ENCODE results near the gene FLVCR1.
"Not testable (repeated sequence)": the region's sequence is repeated elsewhere in the genome, so short reads cannot be mapped to it uniquely, and the experiment has no call there.

FLVCR1 gene

DNA sequence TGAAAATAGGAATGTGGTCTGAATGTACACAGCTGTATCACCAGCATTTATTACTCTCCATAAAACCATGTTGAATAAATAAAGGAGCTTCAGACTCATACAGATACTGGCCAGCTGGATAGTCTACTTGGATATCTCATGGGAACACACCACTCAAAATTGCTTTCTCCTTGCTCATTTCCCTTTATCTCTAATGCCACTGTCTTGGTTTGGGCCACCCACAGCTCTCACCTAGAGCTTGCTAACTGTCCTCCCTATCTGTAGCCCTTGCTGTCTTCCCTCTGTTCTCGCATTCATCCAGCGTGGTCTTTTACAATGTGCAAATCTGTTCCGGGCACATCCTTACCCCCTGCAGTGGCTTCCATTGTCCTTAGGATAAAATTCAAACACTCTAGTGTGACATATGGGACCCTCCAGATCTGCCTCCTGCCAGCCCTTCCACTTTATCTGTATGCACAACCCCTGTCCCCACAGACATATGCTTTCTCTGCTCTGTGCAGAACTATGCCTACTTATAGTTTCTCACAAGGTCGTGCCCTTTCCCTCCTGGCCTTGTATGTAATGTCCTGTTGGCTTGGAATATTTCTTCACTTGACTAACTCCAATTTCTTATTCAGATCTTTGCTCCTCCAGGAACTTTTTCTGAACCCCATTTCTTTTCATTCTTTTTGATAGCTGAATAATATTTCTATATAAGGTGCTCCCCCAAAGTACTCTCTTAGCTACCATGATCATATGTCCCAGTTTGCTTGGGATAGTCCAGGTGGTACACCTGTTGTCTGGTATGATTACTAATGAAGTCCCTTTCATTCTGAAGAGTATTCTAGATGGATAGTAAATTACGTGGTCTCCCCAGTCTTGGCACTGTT lies 2.9 kb downstream of the FLVCR1 start:
- no peak for DNase-seq

DNA sequence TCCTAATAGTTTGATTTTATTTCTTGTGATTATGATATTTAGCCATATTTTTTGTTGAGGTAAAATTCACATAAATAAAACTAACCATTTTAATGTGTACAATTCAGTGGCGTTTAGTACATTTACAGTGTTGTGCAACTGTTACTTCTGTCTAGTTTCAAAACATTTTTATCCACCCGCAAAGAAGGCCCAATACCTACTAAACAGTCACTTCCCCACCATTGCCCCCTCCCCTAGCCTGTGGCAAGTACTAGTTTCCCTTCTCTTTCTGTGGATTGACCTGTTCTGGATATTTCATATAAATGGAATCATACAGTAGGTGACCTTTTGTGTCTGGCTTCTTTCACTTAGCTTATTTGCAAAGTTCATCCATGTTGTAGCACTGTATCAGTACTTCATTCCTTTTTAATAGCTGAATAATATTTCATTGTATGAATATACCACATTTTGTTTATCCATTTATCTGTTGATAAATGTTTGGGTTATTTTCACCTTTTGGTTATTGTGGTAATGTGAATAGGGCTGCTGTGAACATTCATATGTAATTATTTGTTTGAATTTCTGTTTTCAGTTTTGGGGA lies 4.1 kb downstream of the FLVCR1 start:
- no peak for DNase-seq

DNA sequence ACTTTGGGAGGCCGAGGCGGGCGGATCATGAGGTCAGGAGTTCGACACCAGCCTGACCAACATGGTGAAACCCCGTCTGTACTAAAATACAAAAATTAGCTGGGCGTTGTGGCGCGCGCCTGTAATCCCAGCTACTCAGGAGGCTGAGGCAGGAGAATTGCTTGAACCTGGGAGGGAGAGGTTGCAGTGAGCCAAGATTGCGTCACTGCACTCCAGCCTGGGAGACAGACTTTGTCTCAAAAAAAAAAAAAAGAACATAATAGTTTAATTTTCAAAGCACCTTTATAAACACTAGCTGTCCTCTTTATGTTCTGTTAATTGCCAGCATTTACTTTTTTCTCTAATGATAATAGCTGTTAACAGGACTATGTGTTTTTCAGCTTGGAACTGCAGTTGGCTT lies 5.3 kb downstream of the FLVCR1 start:
- DNase-seq: not testable (repeated sequence)

DNA sequence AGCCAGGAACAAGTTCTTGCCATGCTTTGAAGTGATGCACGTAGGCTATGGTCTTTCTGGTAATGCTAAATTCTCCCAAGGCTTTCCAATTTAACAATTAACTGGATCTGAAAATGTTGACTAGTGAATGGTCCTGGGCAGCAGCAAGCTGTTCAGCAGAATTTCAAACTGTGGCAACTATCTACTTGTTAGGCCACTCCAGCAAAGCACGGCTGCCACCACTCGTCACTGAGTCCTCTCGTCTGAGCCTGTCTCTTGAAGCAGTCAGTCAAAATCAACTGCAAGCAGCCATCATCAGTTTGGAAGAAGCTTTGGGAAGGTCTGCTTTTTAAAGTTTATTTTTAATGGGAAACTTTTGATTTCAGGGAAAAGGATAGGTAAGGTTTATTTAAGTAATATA lies 6.1 kb downstream of the FLVCR1 start:
- no peak for DNase-seq

DNA sequence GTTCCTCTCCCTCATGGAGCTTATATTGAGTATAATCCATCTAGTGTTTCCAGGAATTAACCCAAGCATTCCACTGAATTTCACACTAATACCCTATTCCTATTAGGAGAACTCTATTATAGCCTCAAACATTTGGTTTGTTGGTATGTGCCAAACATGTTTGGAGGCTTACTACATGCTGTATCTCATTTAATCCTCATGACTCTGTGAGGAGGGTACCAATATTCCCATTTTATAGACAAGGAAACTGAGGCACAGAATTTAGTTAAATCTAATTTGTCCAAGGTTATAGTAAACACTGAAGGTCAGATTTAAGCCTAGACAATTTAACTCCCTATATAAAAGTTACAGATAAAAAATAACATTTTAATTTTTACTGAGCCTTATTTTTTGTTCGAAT lies 9.1 kb downstream of the FLVCR1 start:
- no peak for DNase-seq

DNA sequence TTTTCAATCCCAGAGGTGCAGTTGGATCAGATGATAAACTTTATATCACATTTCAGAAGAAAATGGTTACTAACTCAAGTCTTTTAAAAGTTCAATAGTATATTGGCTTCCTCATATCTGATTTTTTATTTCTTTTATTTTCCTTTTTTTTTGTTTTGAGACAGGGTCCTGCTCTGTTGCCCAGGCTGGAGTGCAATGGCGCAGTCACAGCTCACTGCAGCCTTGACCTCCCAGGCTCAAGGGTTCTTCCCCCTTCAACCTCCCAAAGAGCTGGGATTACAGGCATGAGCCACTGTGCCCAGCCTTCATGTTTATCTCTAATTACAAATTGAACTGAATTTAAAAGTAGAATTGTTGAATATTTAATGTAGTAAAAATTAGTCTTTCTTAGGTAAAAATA lies 13.9 kb downstream of the FLVCR1 start:
- no peak for DNase-seq

DNA sequence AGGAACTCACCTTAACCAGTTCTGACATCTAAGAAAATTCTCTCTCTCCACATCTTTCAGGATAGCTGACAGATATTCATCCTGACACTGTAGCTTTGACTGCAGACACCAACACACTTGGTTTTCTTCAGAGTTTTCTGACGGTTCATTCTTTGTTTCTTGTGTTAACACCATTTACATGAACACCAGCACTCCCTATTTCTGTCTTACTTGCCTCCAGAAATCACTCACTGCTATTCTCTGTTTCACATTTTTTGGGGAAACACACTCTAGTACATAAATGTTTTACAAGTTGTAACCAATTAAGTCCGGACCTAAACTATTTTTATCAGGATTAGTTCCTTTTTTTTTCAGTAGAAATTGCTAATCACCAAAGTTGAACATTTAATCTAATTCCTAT lies 15.4 kb downstream of the FLVCR1 start:
- no peak for DNase-seq

DNA sequence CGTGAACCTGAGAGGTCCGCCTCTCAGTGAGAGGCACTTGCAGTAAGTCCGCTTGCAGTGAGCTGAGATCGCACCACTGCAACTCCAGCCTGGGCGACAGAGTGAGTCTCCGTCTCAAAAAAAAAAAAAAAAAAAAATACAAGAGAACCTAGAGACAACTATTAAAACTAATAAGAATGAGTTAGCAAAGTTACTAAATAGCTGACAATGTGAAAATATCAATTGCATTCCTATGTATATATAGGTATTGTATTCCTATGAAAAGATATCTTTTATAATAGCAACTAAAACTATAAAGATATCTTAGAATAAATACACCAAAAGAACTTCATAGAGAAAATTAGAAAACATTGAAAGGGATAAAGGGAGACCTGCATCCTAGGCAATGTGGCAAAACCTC lies 20.3 kb downstream of the FLVCR1 start:
- DNase-seq: no peak

- DNase-seq: no peak
Observed at GRCh38 chr1:212879947-212880690, 22.0 kb downstream of the FLVCR1 start.

- DNase-seq: no peak
Observed at GRCh38 chr1:212884592-212884991, 26.5 kb downstream of the FLVCR1 start.

DNA sequence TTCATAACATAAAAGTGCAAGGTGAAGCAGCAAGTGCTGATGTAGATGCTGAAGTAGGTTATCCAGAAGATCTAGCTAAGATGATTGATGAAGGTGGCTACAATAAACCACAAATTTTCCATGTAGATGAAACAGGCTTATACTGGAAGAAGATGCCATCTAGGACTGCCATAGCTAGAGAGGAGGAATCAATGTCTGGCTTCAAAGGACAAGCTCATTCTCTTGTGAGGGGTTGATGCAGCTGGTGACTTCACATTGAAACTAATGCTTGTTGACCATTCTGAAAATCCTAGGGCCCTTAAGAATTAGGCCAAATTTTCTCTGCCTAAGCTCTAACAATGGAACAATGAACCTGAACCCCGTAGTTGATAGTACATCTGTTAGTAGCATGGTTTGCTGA lies 34.0 kb downstream of the FLVCR1 start:
- no peak for DNase-seq

DNA sequence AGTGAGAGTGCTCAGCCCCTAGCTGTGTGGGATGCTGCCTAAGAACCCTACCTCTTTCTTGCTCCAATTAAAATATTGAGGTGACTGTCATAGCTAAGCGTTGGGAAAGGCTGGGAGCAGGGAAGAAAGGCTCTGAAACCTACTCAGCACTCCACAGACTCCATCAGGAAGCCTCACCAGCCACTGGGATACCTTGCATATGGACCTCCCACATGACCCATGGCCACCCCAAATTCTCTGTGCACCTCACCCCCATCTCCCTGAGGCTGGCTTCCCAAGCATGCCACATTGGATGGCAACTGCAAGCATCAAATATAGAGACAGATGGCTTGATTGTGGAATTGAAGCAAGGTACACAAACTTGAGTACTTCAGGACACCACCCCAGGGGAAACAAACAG lies 41.8 kb downstream of the FLVCR1 start:
- no peak for DNase-seq

DNA sequence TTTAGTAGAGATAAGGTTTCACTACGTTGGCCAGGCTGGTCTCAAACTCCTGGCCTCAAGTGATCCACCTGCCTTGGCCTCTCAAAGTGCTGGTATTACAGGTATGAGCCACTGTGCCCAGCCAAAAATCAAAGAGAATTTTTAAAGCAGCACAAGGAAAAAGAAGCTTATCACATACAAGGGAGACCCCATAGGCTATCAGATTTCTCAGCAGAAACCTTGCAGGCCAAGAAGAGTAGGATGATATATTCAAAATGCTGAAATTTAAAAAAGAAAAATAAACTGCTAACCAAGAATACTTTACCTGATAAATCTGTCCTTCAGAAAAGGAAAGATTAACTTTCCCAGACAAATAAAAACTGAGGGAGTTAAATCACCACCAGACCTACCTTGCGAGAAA lies 43.2 kb downstream of the FLVCR1 start:
- no peak for DNase-seq

GRCh38 chr1:212902054-212902453 lies 44.0 kb downstream of the FLVCR1 start:
- no peak for DNase-seq

DNA sequence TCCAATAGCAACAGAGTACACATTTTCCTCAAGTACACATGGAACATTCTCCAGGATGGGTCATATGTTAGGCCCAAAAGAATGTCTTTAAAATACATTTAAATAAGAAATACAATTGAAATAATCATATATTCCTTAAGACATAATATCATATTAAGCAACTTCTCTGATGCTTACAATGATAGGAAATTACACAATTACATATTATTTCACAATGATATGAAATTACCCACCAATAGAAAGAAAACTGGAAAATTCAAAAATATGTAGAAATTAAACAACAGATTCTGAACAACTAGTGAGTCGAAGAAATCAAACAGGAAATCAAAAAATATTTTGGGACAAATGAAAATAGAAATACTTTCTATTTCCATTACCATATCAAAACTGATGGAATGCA lies 45.6 kb downstream of the FLVCR1 start:
- no peak for DNase-seq

DNA sequence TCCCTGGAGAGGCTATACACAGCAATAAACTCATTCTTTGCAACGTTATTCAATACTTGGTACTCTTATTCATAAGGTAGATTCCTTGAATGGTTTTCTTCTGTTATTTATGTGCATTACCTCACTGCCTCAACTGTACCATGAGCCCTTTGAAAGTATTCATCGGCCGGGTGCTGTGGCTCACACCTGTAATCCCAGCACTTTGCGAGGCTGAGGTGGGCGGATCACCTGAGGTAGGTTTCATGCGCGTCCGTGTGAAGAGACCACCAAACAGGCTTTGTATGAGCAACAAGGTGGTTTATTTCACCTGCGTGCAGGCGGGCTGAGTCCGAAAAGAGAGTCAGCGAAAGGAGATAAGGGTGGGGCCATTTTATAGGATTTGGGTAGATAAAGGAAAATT lies 50.0 kb downstream of the FLVCR1 start:
- not testable (repeated sequence) for DNase-seq

GRCh38 chr1:212908971-212909370 lies 50.9 kb downstream of the FLVCR1 start:
- no peak for DNase-seq

DNA sequence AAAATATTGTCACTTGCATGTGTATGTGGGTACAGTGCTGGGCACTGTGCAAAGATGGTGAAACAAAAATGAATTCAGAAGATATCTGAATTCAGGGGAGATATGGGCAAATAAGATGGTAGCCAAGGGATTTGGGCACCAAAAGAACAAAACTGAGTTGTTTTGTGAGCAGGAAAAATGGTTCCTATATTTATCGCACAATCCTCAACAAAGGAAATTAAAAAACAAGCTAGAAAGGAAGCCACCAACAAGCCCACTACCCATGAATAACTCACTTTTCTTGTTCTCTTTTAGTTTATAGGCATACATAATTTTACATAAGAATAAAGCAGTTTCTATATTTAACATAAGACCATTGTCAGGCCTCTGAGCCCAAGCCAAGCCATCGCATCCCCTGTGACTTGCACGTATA lies 51.6 kb downstream of the FLVCR1 start:
- DNase-seq: no peak

DNA sequence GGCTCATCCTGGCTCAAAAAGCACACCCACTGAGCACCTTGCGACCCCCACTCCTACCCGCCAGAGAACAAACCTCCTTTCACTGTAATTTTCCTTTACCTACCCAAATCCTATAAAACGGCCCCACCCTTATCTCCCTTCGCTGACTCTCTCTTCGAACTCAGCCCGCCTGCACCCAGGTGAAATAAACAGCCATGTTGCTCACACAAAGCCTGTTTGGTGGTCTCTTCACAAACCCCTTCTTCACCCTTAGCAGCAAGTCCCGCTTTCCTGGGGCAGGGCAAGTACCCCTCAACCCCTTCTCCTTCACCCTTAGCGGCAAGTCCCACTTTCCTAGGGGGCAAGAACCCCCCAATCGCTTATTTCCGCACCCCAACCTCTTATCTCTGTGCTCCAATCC lies 52.1 kb downstream of the FLVCR1 start:
- not testable (repeated sequence) for DNase-seq

GRCh38 chr1:212913638-212914037 lies 55.6 kb downstream of the FLVCR1 start:
- not testable (repeated sequence) for DNase-seq

GRCh38 chr1:212914110-212914509 lies 56.0 kb downstream of the FLVCR1 start:
- DNase-seq: not testable (repeated sequence)

DNA sequence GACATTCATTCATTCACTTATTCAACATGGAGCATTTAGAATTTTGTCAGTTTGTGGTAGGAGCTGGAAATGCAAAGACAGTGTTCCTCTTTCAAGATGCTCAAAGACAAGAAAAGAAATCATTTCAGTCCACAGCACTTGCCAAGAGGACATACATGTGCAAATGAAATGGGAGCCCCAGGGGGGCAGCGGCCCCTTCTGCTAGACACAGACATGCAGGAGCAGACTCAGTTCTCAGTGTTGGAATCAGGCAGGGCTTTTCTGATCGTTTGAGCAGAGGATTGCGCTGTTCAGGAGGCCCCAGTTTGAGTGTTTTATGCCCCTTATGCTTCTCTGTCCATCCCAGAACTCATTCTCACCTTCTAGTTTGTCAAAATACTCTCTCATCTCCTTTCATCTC lies 56.7 kb downstream of the FLVCR1 start:
- DNase-seq: no peak

DNA sequence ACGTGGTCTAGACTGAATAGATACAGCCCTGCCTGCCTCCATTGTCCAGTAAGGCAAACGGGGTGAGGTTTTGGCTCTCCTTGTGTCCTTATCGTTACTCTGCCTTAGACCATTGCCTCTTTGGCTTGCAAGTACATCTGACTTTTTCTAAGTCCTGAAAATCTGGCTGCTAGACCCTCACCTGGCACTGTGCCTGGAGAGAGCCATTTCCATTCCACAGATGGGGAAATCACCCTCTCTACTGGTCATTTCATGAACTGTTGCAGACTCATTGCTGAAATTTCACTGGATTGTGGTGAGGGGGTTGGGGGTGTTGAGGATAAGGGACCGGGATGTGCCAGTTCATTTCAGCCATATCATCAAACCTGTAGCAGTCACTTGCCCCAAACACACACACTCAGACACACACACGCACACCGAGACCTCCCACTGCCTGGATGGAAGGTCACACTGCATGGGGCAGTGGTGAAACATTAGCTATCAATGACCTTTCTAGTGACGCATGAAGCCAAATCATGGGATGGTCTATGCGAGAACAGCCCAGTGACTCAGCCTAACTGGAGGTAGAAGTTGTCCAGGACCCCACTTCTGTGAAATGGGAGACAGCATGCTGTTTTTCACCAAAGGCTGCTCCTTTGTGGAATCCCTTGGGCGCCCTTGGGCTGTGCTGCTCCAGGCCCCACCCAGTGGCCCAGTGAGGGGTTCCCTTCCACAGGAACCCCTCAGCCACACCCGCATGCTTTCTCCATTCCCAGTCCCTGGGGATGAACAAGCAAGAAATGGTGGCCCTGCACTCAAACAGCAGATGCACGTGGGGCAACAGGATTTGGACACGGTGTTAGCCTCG lies 57.4 kb downstream of the FLVCR1 start:
- DNase-seq: no peak

All from SIG-M5 (cell line).